Stimulated activated CD4-positive, alpha-beta T cell treated with anti-CD3 and anti-CD28 coated beads, Interleukin-1b, Interleukin-23, amount 100 ng/mL, for 48 hours (primary cell): ENCODE data around the gene FOXR2.

Source experiments
- DNase-seq: peaks from one replicate; pipeline ENCODE4 v3.0.0-alpha.2; 2020

Gene FOXR2, protein sequence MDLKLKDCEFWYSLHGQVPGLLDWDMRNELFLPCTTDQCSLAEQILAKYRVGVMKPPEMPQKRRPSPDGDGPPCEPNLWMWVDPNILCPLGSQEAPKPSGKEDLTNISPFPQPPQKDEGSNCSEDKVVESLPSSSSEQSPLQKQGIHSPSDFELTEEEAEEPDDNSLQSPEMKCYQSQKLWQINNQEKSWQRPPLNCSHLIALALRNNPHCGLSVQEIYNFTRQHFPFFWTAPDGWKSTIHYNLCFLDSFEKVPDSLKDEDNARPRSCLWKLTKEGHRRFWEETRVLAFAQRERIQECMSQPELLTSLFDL

DNA sequence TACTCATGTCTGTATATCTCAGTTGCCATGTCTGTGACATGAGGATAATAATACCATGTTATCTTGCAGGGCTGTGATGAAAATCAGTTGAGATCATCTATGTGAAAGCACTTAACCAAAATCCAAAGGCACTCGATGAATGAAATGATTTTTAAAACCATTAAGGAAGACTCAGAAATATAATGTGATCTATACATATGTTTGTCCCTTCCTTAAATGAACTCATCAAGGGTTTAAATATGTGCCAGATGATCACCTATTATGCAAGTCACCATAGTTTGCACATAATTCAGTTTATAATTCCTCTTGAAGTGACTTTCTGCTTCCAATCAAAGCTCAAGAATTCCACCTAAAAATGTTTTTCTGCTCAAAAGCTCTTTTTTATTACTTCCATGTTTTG, at the start of gene FOXR2:
Gene FOXR2 (plus strand): TSS at position 301 of the 400 bp plus-strand sequence. CDS start 312 bp downstream, outside the sequence.
- DNase-seq, result no peak

DNA sequence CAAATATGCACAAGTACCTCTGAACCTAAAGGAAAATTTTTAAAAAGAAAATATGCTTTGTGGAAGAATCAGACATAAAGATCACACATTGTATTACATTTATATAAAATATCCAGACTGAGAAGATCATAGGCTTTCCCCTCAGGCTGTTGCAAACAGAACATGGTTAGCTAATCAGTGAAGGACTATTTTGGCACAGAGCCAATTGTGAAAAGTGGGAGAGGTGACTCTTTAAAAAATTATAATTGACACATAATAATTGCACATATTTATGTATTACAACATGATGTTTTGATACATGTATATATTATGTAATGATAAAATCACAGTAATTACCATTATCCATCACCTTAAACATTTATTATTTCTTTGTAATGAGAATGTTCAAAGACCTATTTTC, 44.1 kb upstream of the FOXR2 start:
- no peak for DNase-seq

DNA sequence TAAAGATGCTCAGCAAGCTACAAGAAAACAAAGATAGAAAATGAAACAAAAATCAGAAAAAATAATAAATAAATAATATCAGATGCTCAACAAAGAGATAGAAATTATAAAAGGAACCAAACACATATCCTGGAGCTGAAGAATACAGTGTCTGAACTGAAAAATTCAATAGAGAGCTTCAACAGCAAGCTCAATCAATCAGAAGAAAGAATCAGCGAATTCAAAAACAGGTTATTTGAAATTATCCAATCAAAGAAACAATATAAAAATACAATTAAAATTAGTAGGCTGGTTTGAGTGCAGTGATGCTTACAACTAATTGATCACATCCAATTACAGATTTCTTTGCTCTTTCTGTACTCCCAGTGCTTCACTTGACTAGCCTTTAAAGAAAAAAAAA, 40.8 kb upstream of the FOXR2 start:
- no peak for DNase-seq

DNA sequence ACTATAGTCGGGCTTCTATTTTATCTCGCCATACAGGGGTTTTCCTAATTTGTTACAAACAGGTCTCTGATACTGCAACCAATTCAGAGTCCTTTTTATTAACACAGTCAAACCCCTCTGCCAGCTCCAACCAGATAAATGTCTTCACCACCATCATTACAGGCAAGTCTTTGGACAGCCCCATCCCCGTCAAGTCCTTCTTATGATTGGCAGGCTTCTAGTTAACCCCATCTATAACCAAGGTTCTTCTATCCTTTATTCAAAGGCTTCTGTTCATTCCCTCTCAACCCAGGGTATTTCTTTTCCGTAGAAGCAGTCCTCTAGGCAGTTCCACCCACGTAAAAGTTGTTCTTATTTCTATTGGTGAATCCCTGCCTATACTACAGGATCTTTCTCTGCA, 29.9 kb upstream of the FOXR2 start:
- no peak for DNase-seq

DNA sequence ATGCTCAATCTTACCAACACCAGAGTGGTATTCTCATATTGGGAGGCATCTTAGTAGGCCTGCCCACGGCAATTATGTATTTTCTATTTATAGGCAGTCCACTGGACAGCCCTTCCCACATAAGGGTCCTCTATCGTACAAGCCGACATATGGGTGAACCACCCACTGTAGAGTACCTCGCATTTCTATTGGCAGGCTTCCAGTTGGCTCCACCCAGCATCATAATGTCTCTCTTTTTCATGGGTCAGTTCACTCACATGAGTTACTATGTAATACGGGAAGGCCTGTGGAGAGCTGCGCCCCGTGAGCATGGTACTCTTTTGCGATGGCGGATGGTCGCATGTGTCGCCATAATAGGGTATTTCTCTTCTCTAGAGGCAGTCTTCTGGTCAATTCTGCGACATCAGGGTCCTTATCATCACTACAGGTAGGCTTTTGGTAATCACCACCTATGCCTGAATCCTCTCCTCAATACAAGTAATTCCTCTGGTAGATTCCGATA, 29.4 kb upstream of the FOXR2 start:
- DNase-seq, result no peak

DNA sequence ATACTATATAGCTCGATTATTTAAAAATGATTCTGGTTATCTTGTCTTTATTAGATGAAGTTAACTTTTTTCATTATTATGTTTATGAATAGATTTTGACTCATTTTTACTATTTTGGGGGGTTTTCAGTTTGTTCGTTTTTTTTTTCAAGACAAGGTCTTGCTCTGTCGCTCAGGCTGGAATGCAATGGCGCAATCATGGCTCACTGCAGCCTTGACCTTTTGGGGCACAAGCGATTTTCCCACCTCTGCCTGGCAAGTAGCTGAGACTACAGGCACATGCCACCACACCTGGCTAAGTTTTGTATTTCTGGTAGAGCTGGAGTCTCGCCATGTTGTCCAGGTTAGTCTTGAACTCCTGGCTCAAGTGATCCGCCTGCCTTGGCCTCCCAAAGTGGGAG, 24.9 kb upstream of the FOXR2 start:
- DNase-seq, result no peak

DNA sequence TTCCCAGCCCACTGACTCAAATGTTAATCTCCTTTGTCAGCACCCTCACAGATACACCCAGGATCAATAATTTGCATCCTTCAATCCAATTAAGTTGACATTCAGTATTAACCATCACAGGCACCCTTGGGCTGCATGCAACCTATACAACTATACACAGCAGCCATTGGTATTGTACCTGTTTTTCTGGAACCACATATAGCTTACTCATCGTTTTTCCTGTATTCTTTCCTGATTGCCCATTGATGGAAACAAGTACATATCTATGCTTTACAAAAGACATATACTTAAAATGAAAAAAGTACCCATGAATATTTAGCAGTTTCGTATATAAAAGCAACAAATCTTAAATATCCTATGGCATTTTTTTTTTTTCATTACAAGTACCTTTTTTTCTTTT, 3.7 kb upstream of the FOXR2 start:
- DNase-seq, result no peak

DNA sequence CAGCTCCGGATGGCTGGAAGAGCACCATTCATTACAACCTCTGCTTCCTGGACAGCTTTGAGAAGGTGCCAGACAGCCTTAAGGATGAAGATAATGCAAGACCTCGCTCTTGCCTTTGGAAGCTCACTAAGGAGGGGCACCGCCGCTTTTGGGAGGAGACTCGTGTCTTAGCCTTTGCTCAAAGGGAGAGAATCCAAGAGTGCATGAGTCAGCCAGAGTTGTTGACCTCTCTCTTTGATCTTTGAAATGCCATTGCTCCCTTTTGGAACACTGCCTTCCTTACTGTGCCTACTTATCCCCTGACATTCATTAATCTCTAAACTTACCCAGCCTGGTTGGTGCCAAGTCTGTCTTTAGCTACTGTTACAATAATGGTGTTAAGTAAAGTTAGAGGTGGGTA, 1.2 kb downstream of the FOXR2 start:
- DNase-seq, result no peak

DNA sequence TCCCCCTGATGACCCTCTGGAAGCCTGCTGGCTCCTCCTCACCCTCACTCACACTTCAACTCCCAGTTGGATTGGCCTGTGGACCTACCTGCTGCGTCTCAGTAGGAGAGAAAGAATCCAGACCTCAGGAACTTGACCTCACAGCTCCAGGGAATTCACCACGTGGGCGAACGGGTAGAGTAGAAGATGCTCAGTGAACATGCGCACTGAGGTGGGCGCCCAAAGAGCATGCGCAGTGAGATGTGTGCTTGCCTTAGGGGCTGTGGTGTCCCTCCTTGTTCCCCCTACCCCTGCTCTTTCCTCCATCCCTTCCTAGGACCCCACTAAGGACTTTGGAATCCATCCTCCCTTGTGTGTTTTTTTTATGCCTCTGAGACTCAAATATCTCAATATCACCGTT, 12.9 kb downstream of the FOXR2 start:
- no peak for DNase-seq

DNA sequence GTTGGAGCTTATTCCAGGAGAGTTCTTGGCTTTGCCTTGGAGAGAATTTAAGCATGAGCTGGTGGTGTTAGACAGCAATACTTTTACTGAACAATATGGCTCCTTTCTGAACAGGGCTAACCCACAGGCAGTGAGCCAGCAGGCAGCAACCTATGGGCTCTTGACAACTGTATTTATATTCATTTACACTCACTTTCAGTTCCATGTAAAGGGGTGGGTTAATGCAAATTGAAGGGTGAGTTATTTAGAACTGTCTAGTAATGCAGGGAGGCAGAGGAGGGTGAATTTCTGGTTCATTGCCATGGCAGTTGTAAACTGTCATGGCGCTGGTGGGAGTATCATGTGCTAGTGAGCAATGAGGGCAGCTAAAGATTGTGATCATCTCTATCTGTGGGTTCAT, 15.7 kb downstream of the FOXR2 start:
- DNase-seq, result no peak

DNA sequence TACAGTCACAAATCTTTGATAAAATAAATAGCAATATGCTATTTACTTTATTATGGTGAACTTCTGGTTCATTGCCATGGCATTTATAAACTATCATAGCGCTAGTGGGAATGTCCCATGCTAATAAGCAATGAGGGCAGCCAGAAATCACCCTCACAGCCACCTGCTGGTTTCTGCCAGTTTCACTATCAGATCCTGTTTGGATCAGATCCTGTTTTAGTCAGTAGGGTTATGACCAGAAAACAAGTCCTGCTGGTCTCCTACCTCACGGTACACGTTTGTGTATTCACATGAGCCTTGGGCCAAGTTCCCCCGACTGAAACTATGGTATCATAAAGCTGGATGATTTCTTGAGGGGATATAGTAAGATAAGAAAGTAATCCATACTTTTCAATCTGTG, 17.7 kb downstream of the FOXR2 start:
- no peak for DNase-seq

DNA sequence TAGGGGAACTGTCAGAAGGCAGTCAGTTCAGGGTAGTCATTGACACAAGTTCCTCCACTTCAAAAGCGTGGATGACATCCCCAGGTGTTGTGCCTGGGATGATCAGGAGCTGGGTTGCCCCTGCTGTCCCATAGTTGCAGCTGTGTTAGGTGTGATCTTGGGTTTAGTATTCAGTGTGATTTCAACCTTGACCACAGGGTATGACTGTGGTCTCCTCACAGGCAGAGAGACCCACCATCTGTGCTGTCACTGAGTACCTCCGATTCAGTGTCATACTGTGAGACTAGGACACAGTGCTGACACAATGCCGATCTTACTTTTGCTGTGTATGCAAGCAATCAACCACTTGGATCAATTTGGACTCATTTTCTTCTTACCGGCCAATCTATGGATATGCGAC, 25.2 kb downstream of the FOXR2 start:
- no peak for DNase-seq

DNA sequence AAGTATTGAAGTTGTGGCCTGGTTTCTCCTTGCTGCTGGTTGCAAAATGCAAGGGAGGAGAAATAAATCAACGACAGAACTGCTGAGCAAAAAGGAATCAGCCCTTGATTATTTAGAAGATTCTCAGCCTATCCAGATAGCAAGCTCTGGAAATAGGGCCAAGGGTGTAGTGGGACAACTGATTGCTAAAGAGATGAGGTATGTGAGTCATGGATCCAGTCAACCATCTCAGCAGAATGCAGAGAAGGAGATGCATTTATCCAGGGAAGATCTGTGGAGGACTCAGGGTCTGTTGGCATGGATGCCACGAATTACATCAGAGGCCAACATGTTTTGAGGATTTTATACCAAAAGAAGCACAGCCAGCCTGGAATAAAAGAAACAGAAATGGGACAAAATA, 36.7 kb downstream of the FOXR2 start:
- no peak for DNase-seq

DNA sequence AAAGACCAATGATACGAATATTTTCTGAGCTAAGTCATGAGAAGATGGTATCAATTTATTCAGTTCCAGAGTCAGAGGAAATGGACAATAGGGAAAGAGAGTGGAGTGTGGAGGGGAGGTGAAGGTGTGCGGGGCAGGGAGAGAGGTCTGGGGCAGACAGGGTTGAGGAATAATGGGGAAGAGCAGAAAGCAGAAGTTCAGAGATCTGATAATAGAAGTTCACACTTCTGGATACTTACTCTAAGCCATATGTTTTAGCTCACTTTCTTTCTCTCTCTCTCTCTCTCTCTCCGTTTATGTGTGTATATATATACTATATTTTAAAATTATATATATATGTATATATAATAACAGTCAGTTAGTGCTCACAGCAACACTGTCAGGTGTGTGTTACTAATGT, 40.4 kb downstream of the FOXR2 start:
- DNase-seq, result no peak

DNA sequence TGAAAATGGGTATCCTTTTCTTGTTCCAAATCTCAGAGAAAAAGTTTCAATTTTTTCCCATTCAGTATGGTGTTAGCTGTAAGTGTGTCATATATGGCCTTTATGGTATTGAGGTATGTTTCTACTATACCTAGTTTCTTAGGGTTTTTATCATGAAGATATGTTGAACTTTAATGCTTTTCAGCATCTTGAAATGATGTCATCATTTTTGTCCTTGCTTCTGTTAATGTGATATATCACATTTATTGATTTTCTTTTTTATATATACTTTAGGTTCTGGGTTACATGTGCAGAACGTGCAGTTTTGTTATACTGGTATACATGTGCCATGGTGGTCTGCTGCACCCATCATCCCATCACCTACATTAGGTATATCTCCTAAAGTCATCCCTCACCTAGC, 44.9 kb downstream of the FOXR2 start:
- DNase-seq, result no peak
